ENCODE results near the gene CNTF. TPM values are rescaled to one million over a fixed set of nuclear protein-coding genes. Genes with fewer than 3 reads are reported as not detected.

Gene CNTF
- total RNA-seq, 1 donor from 2014 or later: 3.9 TPM

DNA sequence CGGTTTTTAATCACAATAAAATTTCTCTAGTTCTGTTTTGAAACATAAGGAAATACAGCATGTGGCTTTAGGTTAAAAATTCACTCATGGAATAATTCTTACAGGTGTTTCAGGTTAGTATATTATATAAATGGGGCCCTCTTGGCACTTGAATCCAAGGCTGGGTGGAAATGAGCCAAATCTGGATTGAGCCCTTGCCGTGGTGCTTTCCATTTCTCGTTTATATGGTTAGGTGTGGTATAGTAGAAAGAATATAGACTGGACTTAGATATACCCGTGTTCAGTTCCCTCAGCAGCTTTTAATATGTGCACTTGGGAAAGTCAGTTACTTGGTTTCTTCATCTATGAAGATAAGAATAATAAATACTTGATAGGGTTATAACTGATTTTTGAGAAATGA is 27.6 kb upstream of the CNTF start:
- Mint-ChIP-seq H3K27ac (peak overlapping the region; percentile 57), H3K9me3 (ENCODE audit: low read depth) (no peaks in the 10 kb centered on the region), H3K36me3 (ENCODE audit: insufficient read depth) (peaks cover 11% of the 10 kb centered on the region), H3K4me3 (ENCODE audit: low read depth) (no peak overlapping the region), H3K27me3 (no peaks in the 10 kb centered on the region), H3K4me1 (ENCODE audit: low read depth) (peaks cover 28% of the 10 kb centered on the region)
- TF ChIP-seq, protein P1, sequence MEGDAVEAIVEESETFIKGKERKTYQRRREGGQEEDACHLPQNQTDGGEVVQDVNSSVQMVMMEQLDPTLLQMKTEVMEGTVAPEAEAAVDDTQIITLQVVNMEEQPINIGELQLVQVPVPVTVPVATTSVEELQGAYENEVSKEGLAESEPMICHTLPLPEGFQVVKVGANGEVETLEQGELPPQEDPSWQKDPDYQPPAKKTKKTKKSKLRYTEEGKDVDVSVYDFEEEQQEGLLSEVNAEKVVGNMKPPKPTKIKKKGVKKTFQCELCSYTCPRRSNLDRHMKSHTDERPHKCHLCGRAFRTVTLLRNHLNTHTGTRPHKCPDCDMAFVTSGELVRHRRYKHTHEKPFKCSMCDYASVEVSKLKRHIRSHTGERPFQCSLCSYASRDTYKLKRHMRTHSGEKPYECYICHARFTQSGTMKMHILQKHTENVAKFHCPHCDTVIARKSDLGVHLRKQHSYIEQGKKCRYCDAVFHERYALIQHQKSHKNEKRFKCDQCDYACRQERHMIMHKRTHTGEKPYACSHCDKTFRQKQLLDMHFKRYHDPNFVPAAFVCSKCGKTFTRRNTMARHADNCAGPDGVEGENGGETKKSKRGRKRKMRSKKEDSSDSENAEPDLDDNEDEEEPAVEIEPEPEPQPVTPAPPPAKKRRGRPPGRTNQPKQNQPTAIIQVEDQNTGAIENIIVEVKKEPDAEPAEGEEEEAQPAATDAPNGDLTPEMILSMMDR (IDR thresholded peaks at IDR 0.05; ENCODE audit: unreplicated experiment): no peak
- DNase-seq (ENCODE audit: low spot score, unreplicated experiment): no peak

DNA sequence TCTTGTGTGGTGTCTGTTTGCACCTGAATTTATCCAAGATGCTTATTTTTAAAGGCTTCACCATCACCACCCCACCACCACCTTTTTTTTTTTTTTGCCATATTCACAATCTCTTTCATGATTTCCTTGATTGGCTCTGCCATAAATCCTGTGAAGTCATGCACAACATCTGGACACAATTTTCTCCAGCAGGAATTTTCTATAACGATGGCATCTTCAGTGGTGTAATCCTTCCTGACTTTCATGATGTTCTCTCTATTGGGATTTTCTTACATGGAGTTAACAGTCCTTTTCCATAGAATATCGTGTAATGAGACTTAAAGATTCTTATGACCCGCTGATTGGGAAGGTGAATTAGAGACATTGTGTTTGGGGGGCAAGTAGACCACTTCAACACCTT is 25.8 kb upstream of the CNTF start:
- Mint-ChIP-seq H3K4me3 (ENCODE audit: low read depth) (no peak overlapping the region), H3K9me3 (ENCODE audit: low read depth) (no peaks in the 10 kb centered on the region), H3K4me1 (ENCODE audit: low read depth) (peaks cover 41% of the 10 kb centered on the region), H3K27ac (no peak overlapping the region), H3K27me3 (no peaks in the 10 kb centered on the region), H3K36me3 (ENCODE audit: insufficient read depth) (peaks cover 12% of the 10 kb centered on the region)
- DNase-seq (ENCODE audit: low spot score, unreplicated experiment): no peak
- TF ChIP-seq, protein P1 (IDR thresholded peaks at IDR 0.05; ENCODE audit: unreplicated experiment): no peak

DNA sequence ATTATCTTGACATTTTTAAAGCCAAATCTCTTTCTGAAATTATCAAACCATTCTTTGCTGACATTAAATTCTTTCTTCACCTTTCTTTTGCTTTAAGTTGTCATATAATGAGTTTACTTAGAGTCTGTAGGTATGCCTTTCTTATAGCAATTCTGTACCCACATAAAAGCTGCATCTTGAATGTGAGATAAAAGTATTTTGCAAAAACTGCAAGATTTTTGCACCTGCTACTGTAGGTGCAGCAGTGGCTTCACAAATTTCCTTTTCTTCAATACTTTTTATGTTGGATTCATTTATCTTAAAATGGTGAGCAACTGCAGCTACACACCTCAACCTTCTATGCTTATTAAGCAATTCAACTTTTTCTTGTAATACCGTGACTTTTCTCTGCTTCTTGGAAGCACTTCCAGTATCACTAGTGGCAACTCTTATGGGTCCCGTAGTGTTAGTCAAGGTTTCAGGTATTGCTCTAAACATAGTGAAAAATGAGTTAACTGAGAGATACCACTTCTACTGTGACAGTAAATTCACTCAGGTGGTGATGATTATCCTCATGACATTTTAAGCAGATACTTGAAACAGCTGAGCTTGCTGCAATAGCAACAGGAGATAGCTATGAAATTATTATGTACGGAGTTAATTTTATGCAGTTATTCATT is 24.9 kb upstream of the CNTF start:
- TF ChIP-seq, protein P1 (IDR thresholded peaks at IDR 0.05; ENCODE audit: unreplicated experiment): no peak
- Mint-ChIP-seq H3K36me3 (ENCODE audit: insufficient read depth) (peaks cover 12% of the 10 kb centered on the region), H3K27ac (no peak overlapping the region), H3K4me3 (ENCODE audit: low read depth) (no peak overlapping the region), H3K9me3 (ENCODE audit: low read depth) (no peaks in the 10 kb centered on the region), H3K4me1 (ENCODE audit: low read depth) (peaks cover 38% of the 10 kb centered on the region), H3K27me3 (no peaks in the 10 kb centered on the region)
- no peak for DNase-seq (ENCODE audit: low spot score, unreplicated experiment)

DNA sequence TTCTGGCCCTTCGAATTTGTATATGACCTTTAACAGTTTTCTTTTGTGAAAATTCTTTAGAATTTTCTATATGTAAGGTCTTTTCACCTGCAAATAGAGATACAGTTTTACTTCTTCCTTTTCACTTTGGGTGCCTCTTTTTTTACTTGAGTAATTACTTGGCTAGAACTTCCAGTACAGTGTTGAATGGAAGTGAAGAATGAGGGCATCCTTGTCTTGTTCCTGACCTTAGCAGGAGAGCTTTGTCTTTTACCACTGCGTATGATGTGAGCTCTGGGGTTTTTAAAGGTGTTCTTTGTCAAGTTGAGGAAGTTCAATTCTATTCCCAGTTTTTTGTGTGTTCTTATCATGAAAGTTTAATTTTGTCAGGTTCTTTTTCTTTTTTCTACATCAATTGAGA is 22.0 kb upstream of the CNTF start:
- Mint-ChIP-seq H3K27ac (peak overlapping the region; percentile 46), H3K36me3 (ENCODE audit: insufficient read depth) (peaks cover 10% of the 10 kb centered on the region), H3K9me3 (ENCODE audit: low read depth) (no peaks in the 10 kb centered on the region), H3K4me3 (ENCODE audit: low read depth) (no peak overlapping the region), H3K27me3 (no peaks in the 10 kb centered on the region), H3K4me1 (ENCODE audit: low read depth) (peaks cover 25% of the 10 kb centered on the region)
- TF ChIP-seq, protein P1 (IDR thresholded peaks at IDR 0.05; ENCODE audit: unreplicated experiment): no peak
- no peak for DNase-seq (ENCODE audit: low spot score, unreplicated experiment)

DNA sequence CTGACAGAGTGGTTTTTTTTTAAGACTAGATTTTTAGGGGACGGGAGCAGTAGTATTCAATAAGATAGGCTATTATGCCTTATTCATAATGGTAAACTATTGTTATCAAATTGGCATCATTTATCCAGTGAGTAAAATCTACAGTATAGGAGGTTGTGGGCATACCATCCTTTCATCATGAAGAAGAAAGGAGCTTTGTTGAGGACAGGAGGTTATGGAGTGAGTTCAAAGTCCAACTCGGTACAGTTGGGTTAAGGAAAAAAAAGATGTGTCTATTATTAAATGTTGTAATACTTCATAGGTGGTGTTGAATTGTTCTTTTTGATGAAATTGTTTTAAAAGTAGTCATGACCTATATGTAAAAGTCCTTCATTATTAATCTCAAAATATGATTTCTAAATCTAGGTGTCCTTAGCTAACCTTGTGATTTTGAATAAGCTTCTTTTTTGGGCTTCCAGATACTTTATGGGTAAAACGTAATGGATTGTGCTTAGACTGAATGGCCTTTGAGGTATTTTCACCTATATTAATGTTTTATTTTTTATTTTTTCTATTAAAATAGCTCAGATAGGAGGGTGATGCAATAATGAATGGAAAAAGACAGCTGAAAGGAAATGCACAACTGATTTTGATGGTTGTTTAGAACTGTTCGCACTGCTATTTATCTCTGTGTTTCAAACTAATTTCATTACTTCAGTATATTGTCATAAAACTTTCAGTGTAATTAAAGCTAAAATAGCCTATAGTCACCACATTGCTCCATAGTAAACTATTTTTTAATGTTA is 15.3 kb upstream of the CNTF start:
- no peak overlapping the region for H3K27ac Mint-ChIP-seq
- peaks cover 10% of the 10 kb centered on the region for H3K4me1 Mint-ChIP-seq (ENCODE audit: low read depth)
- H3K9me3 Mint-ChIP-seq (ENCODE audit: low read depth): no peaks in the 10 kb centered on the region

More for the DNA sequence above, 15.3 kb upstream of the CNTF start:
- no peak for DNase-seq (ENCODE audit: low spot score, unreplicated experiment)
- Mint-ChIP-seq H3K36me3 (ENCODE audit: insufficient read depth) (peaks cover 15% of the 10 kb centered on the region), H3K4me3 (ENCODE audit: low read depth) (no peak overlapping the region), H3K27me3 (no peaks in the 10 kb centered on the region)
- TF ChIP-seq, protein P1 (IDR thresholded peaks at IDR 0.05; ENCODE audit: unreplicated experiment): no peak

Measured in progenitor cell of endocrine pancreas (in vitro differentiated cells).